H1 (cell line): ENCODE results near the gene ERFE. TPM values are rescaled to one million over a fixed set of nuclear protein-coding genes. Genes with fewer than 3 reads are reported as not detected.
A peak's percentile ranks its signal among the peaks of the same experiment; 100 is the strongest.

Experiments
- CTCF ChIA-PET: fragments of 300-600 bp; sonication (Branson Sonifier 250); formaldehyde crosslinking; loops from one replicate; lab custom pipeline; 2021; ENCODE audit not compliant: partially characterized antibody; lab: Charles Lee
- POLR2A ChIA-PET: fragments of 300-600 bp; sonication (Branson Sonifier 250); formaldehyde crosslinking; loops from one replicate; lab custom pipeline; 2021; ENCODE audit warnings: inconsistent platforms; ENCODE audit not compliant: partially characterized antibody; lab: Charles Lee
- DNase-seq, 2 experiments: peaks; one replicate each; pipeline versions ENCODE4 v3.0.0 to v3.0.0-alpha.2; 2010 to 2022; ENCODE audit warnings: low spot score in 2 of 2, low read depth in 1 of 2, mixed read lengths in 1 of 2
- FAIRE-seq: peaks from 2 replicates; lab custom pipeline; 2011; peaks lifted over from hg19 to GRCh38; lab: Jason Lieb, UNC
- H2AFZ ChIP-seq: 2 replicates; pipeline ENCODE4 v1.8.1; 2012; ENCODE audit warnings: low read length, inconsistent platforms
- H2AK5ac ChIP-seq: 2 replicates; pipeline ENCODE4 v1.6.1; 2013; ENCODE audit warnings: low read depth, low read length
- H2BK120ac ChIP-seq: replicated peaks from 2 replicates; pipeline ENCODE3; 2013; ENCODE audit warnings: low read depth, low read length, inconsistent platforms
- H2BK12ac ChIP-seq: 2 replicates; pipeline ENCODE4 v1.6.1; 2013; ENCODE audit warnings: low read depth, low read length
- H2BK15ac ChIP-seq: 2 replicates; pipeline ENCODE4 v1.6.1; 2013; ENCODE audit warnings: low read length
- H2BK20ac ChIP-seq: 2 replicates; pipeline ENCODE4 v1.6.1; 2013; ENCODE audit warnings: low read length
- H2BK5ac ChIP-seq: 2 replicates; pipeline ENCODE4 v1.6.1; 2013; ENCODE audit warnings: low read depth, low read length
- H3K14ac ChIP-seq: 2 replicates; pipeline ENCODE4 v1.6.1; 2013; ENCODE audit warnings: inconsistent platforms; ENCODE audit not compliant: insufficient read length
- H3K18ac ChIP-seq: 2 replicates; pipeline ENCODE4 v1.6.1; 2013; ENCODE audit warnings: low read length; ENCODE audit errors: extremely low read depth
- H3K23ac ChIP-seq: 2 replicates; pipeline ENCODE4 v1.6.1; 2013; ENCODE audit warnings: inconsistent platforms; ENCODE audit not compliant: insufficient read length
- H3K23me2 ChIP-seq: 2 replicates; pipeline ENCODE4 v1.6.1; 2013; ENCODE audit warnings: low read depth, low read length
- H3K27ac ChIP-seq: 2 replicates; pipeline ENCODE4 v1.6.1; 2011; ENCODE audit warnings: low read depth, low read length, inconsistent platforms
- H3K27me3 ChIP-seq, 4 experiments: replicated peaks in 1 of 4; 1 replicate in 1 of 4; 2 replicates in 3 of 4; pipeline versions ENCODE4 v1.6.1 to v1.8.1; 2011 to 2013; ENCODE audit warnings: low read length in 3 of 4, mild to moderate bottlenecking in 3 of 4, inconsistent platforms in 2 of 4, mixed read lengths in 2 of 4, moderate library complexity in 1 of 4; ENCODE audit not compliant: control insufficient read depth in 3 of 4, insufficient read depth in 3 of 4; ENCODE audit errors: extremely low read depth in 1 of 4
- H3K36me3 ChIP-seq, 4 experiments: 2 replicates each; pipeline versions ENCODE4 v1.6.1 to v1.8.1; 2011 to 2013; ENCODE audit warnings: mild to moderate bottlenecking in 4 of 4, low read length in 3 of 4, moderate library complexity in 2 of 4, control low read depth in 1 of 4, inconsistent platforms in 1 of 4; ENCODE audit not compliant: insufficient read depth in 4 of 4, control insufficient read depth in 2 of 4
- H3K4ac ChIP-seq: replicated peaks from 2 replicates; pipeline ENCODE3; 2013; ENCODE audit warnings: low read length, low read depth, mixed read lengths, inconsistent platforms; ENCODE audit not compliant: insufficient read length
- H3K4me1 ChIP-seq, 4 experiments: replicated peaks in 1 of 4; 1 replicate in 1 of 4; 2 replicates in 3 of 4; pipeline versions ENCODE4 v1.6.1 to v1.8.1; 2011 to 2013; ENCODE audit warnings: low read length in 3 of 4, inconsistent platforms in 2 of 4, mixed read lengths in 1 of 4; ENCODE audit not compliant: insufficient read depth in 4 of 4, control insufficient read depth in 3 of 4
- H3K4me2 ChIP-seq, 2 experiments: 2 replicates each; pipeline versions ENCODE4 v1.6.1 to v1.8.1; 2011 to 2013; ENCODE audit warnings: low read depth in 2 of 2, low read length in 2 of 2, control low read depth in 1 of 2, inconsistent platforms in 1 of 2, mild to moderate bottlenecking in 1 of 2; ENCODE audit not compliant: insufficient read depth in 1 of 2
- H3K4me3 ChIP-seq, 4 experiments: fragments of 200-600, 300-600 bp in 1 of 4; sonication (generic), shearing (Covaris generic), sonication (Bioruptor Twin) in 1 of 4; 2 replicates each; pipeline versions ENCODE4 v1.5.1 to v1.8.1; 2011 to 2016; ENCODE audit warnings: low read length in 4 of 4, low read depth in 3 of 4, control low read depth in 2 of 4, inconsistent platforms in 2 of 4, mild to moderate bottlenecking in 2 of 4, mixed read lengths in 1 of 4, moderate library complexity in 1 of 4; ENCODE audit not compliant: insufficient read depth in 2 of 4; ENCODE audit errors: extremely low read depth in 1 of 4
- H3K56ac ChIP-seq: replicated peaks from 2 replicates; pipeline ENCODE3; 2013; ENCODE audit warnings: low read depth, mild to moderate bottlenecking, mixed read lengths, low read length, inconsistent platforms; ENCODE audit not compliant: insufficient read length
- H3K79me1 ChIP-seq: 2 replicates; pipeline ENCODE4 v1.6.1; 2013; ENCODE audit warnings: low read depth, low read length, control low read depth
- H3K79me2 ChIP-seq, 2 experiments: 2 replicates each; pipeline versions ENCODE4 v1.6.1 to v1.8.1; 2012 to 2013; ENCODE audit warnings: low read length in 2 of 2, mild to moderate bottlenecking in 2 of 2, inconsistent platforms in 1 of 2; ENCODE audit not compliant: insufficient read depth in 2 of 2, control insufficient read depth in 1 of 2
- H3K9ac ChIP-seq, 4 experiments: replicated peaks in 1 of 4; 1 replicate in 1 of 4; 2 replicates in 3 of 4; pipeline versions ENCODE4 v1.6.1 to v1.8.1; 2011 to 2013; ENCODE audit warnings: low read depth in 3 of 4, low read length in 3 of 4, control low read depth in 2 of 4, mild to moderate bottlenecking in 2 of 4, moderate library complexity in 2 of 4, inconsistent platforms in 1 of 4; ENCODE audit errors: extremely low read depth in 1 of 4
- H3K9me3 ChIP-seq, 2 experiments: 2 replicates each; pipeline versions ENCODE4 v1.6.1 to v1.8.1; 2012 to 2013; ENCODE audit warnings: mild to moderate bottlenecking in 2 of 2, moderate library complexity in 2 of 2, control low read depth in 1 of 2, inconsistent platforms in 1 of 2, low read depth in 1 of 2, low read length in 1 of 2, mixed read lengths in 1 of 2; ENCODE audit not compliant: insufficient read depth in 2 of 2
- H4K20me1 ChIP-seq, 2 experiments: replicated peaks in 1 of 2; 2 replicates each; pipeline versions ENCODE3 to v1.8.1; 2011 to 2013; ENCODE audit warnings: inconsistent platforms in 2 of 2, low read length in 2 of 2, mild to moderate bottlenecking in 1 of 2; ENCODE audit not compliant: insufficient read depth in 2 of 2, control insufficient read depth in 1 of 2
- H4K5ac ChIP-seq: 2 replicates; pipeline ENCODE4 v1.6.1; 2013; ENCODE audit warnings: low read length, low read depth, mixed read lengths, inconsistent platforms; ENCODE audit not compliant: insufficient read length
- H4K8ac ChIP-seq: 2 replicates; pipeline ENCODE4 v1.8.0; 2013; ENCODE audit warnings: mild to moderate bottlenecking, moderate library complexity, low read length, inconsistent platforms; ENCODE audit not compliant: insufficient read depth; ENCODE audit errors: extremely low read depth
- H4K91ac ChIP-seq: replicated peaks from 2 replicates; pipeline ENCODE3; 2013; ENCODE audit warnings: low read length, mixed read lengths, inconsistent platforms; ENCODE audit not compliant: insufficient read length
- EGR1 ChIP-seq: IDR thresholded peaks from 2 replicates; pipeline ENCODE4 v1.6.1; 2011; ENCODE audit warnings: low read depth, low read length, borderline replicate concordance
- WGBS, 2 experiments: shearing (Covaris generic) in 1 of 2; methylation state at CpG; one replicate each; pipeline versions ENCODE4 v1.1.6 to v1.1.7; 2013 to 2015; ENCODE audit warnings: low lambda C conversion rate in 2 of 2, mixed read lengths in 2 of 2, inconsistent platforms in 1 of 2, low coverage in 1 of 2, missing lambda C conversion rate in 1 of 2; ENCODE audit not compliant: insufficient replicate concordance in 2 of 2, insufficient coverage in 1 of 2, insufficient read length in 1 of 2; ENCODE audit errors: extremely low coverage in 1 of 2, missing lambda C conversion rate in 1 of 2; 5-methylcytosine and 5-hydroxymethylcytosine counted together
- polyA plus RNA-seq, 7 experiments: library from polyadenylated mRNA; depleted of rRNA in 3 of 7; stranded (reverse) in 5 of 7; unstranded in 2 of 7; fragments of >200 nt in 5 of 7; fragments of 200-250 nt in 2 of 7; gene quantifications; 1 replicate in 5 of 7; 2 replicates in 1 of 7; 4 replicates in 1 of 7; pipeline versions ENCODE4 v1.2.1 to v1.2.3, GENCODE V29; 2011 to 2013; ENCODE audit warnings: missing spikeins in 2 of 7, mixed read lengths in 2 of 7
- total RNA-seq: library from RNA; stranded (reverse); fragmentation: NEBNext Ultra II Directional; extraction: Animal tissue kit (Norgen Biotek cat#: 25700); gene quantifications from 2 replicates; pipeline ENCODE4 v1.2.1, GENCODE V29; 2021
- TF ChIP-seq, protein P1 (sequence below): IDR thresholded peaks from 2 replicates; pipeline ENCODE4 v1.6.1; 2012; ENCODE audit warnings: inconsistent platforms

ERFE gene
- total and polyA plus RNA-seq, 2 of the 8 experiments (the other 6 are each of a cell fraction or from before 2014, with no cell fraction given) = 2.5 to 3.6 TPM

DNA sequence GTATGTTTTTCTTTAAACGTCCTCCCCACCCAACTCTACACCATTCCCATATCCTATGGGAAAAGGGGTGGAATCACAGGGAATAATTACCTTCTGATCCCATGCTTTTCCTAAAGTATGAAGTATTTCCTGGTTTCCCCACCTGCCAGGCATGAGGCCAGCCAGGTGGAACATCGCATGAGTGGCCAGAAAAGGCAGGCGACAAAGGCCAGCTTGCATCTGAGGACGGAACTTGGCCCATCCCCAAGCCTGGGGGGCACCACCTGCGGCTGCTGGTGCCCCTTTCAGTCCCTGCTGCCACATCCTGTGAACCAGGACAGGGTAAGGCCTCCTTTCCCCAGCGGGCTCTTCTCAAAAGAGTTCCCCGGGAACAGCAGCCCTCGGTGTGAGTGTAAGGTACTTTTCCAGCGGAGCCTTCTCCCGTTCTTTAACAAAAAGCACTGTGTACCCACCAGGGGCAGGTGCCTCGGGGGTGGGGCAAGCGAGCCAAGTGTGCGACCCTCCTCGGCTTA is 1.2 kb upstream of the ERFE start:
- H3K79me2 ChIP-seq = no peaks in the 10 kb centered on the region
- H3K27ac ChIP-seq = no peak overlapping the region
- peaks cover 0 to 3% of the 10 kb centered on the region in 2 experiments for H4K20me1 ChIP-seq
- H2AFZ ChIP-seq = no peak overlapping the region
- H2BK15ac ChIP-seq = 0 out of 2 replicates have a peak overlapping the region, but pooled peaks have one; percentile 29
- no peaks in the 10 kb centered on the region for H3K79me1 ChIP-seq
- FAIRE-seq = no peak
- no peak overlapping the region for H2BK5ac ChIP-seq
- no peak overlapping the region for H4K91ac ChIP-seq
- ChIA-PET CTCF (interaction anchor here (0.7 kb wide), 1 partner anchor 674 kb away, joined by 3 read pairs; no protein-coding TSS in a partner anchor), POLR2A (interaction anchor here (0.7 kb wide), 1 partner anchor 19 kb away, joined by 3 read pairs; no protein-coding TSS in a partner anchor)
- no peak overlapping the region for H3K18ac ChIP-seq
- TF ChIP-seq EGR1 = no peak
- TF ChIP-seq, protein P1, sequence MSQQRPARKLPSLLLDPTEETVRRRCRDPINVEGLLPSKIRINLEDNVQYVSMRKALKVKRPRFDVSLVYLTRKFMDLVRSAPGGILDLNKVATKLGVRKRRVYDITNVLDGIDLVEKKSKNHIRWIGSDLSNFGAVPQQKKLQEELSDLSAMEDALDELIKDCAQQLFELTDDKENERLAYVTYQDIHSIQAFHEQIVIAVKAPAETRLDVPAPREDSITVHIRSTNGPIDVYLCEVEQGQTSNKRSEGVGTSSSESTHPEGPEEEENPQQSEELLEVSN = 0 out of 2 replicates have a peak, but pooled peaks have one; percentile 30
- no peak overlapping the region for H3K23ac ChIP-seq
- no peak overlapping the region for H4K5ac ChIP-seq
- H3K9ac ChIP-seq = no peak overlapping the region
- no peak overlapping the region for H3K14ac ChIP-seq
- 61% methylated on average over 14 of the region's 14 CpGs; no CpG with 5 or more reads in 1 of the 2 experiments for WGBS, 2 experiments
- peaks cover 9% of the 10 kb centered on the region; the same call in 1 of the 2 replicates for H3K23me2 ChIP-seq
- peaks cover 8 to 45% (median 28%) of the 10 kb centered on the region in 4 experiments for H3K27me3 ChIP-seq
- no peak overlapping the region for H2BK12ac ChIP-seq
- H3K36me3 ChIP-seq = no peaks in the 10 kb centered on the region
- H3K4me3 ChIP-seq = peak overlapping the region; percentile 52 to 83 (median 59); a peak in 5 of 8 replicates
- no peak overlapping the region for H2BK20ac ChIP-seq
- no peak overlapping the region for H2BK120ac ChIP-seq
- H3K9me3 ChIP-seq = no peaks in the 10 kb centered on the region
- no peak for DNase-seq
- peak overlapping the region; percentile 73 to 81 for H3K4me2 ChIP-seq
- H3K56ac ChIP-seq = no peak overlapping the region
- H2AK5ac ChIP-seq = no peak overlapping the region
- H4K8ac ChIP-seq = 0 out of 2 replicates have a peak overlapping the region, but pooled peaks have one; percentile 65
- H3K4ac ChIP-seq = no peak overlapping the region
- H3K4me1 ChIP-seq = peaks cover 0 to 21% (median 5%) of the 10 kb centered on the region in 4 experiments; a peak in 5 of 7 replicates
